GM18511 (cell line): Measurements from ENCODE around the gene CREB3L1.

ENCODE experiments used
- ATAC-seq: cut with Tn5 transposase; IDR thresholded peaks from one replicate; pipeline ENCODE4 v1.9.1; 2021; ENCODE audit warnings: mild to moderate bottlenecking, moderate library complexity; ENCODE audit not compliant: unreplicated experiment

The CREB3L1 gene

DNA sequence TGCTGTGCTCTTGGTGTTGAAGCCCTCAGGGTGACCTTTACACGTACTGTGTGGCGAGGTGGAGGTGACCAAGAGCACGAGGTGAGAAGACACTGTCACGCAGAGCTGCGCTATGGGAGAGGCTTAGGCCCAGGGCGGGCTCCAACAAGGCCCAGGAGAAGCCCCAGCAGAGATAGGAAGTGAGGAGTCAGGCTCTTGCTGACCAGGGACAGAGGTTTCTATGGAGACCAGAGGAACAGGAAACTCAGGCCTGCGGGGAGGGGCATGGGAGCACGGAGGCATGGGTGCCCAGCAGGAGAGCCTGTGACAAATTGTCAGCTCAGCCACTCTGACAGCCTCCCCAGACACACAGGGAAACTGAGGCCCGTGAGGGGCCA lies 85.6 kb downstream of the CREB3L1 start:
- ATAC-seq = no peak

DNA sequence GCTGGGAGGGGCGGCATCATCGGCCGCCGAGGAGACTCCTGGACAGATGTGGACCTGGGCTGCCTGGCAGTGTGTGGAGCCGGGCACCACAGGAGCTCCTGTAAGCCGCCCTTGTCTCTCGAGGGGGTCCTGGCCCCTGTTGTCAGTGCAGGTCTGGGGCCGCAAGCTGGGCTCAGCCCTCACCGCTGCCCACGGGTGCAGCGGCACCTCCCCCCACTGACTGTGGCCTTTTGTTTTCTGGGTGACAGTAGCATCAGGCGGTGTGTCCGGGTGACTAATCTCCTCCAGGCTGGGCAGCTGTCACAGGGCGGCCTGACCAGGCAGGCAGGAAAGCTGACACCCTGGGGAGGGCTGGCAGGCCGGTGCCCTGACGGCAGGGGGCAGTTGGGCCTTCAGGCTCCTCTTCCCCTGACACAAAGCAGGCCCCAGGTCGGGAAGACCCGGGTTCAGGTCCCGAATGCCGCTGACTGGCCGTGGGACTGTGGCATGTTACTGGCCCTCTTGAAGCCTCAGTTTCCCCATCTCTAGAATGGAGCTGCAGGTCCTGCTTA lies 86.1 kb downstream of the CREB3L1 start:
- ATAC-seq = no peak

GRCh38 chr11:46364056-46364455 lies 86.6 kb downstream of the CREB3L1 start:
- no peak for ATAC-seq

GRCh38 chr11:46364791-46365190 lies 87.3 kb downstream of the CREB3L1 start:
- ATAC-seq = no peak

DNA sequence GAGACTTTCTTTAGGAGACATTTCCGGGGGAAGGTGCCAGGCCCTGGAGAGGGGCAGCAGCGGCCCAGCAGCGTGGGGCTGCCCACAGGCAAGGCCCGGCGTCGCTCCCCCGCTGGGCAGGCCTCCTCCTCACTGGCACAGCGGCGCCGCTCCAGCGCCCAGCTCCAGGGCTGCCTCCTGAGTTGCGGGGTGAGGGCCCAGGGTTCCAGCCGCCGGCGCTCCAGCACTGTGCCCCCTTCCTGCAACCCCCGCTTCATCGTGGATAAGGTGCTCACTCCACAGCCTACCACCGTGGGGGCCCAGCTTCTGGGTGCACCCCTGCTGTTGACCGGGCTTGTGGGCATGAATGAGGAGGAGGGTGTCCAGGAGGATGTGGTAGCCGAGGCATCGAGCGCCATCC lies 88.8 kb downstream of the CREB3L1 start:
- no peak for ATAC-seq

GRCh38 chr11:46366661-46367161 lies 89.2 kb downstream of the CREB3L1 start:
- no peak for ATAC-seq

DNA sequence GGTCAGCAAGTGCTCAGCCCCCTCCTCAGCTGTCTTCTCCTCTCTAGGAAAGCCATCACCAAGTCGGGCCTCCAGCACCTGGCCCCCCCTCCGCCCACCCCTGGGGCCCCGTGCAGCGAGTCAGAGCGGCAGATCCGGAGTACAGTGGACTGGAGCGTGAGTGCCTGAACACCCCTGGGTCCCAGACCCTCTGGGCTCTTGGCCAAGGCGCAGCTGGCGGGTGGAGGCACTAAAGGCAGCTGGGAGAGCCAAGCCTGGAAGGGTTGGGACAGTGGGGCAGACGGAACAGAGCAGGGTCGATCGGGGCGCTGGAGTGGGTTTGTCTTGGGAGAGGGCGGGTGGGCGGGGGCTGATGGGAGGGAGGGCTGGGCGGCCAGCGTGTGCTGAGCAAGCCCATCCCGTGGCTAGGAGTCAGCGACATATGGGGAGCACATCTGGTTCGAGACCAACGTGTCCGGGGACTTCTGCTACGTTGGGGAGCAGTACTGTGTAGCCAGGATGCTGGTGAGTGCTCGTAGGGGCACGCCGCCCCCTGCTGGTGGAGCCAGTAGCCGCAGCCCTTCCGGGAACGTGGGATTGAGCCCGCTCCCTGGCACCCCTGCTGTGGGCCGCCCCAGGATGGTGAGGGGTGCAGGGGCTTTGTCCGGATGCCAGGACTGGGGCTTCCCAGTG lies 89.9 kb downstream of the CREB3L1 start:
- peak; percentile 76 for ATAC-seq

DNA sequence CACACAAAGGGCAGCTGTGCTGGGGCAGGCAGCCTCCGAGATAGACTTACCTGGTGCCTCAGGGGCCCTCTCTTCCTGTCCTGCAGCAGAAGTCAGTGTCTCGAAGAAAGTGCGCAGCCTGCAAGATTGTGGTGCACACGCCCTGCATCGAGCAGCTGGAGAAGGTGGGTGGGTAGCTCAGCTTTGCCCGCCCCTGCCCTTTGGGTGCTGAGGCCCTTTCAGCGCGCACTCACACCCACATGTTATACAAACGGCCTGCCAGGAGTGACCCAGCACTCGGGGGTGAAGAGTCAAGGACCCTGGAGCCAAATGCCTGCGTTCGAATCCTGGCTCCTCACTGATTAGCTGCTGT lies 90.4 kb downstream of the CREB3L1 start:
- ATAC-seq = no peak

- ATAC-seq = no peak
Observed at GRCh38 chr11:46369458-46370152, 92.1 kb downstream of the CREB3L1 start.

DNA sequence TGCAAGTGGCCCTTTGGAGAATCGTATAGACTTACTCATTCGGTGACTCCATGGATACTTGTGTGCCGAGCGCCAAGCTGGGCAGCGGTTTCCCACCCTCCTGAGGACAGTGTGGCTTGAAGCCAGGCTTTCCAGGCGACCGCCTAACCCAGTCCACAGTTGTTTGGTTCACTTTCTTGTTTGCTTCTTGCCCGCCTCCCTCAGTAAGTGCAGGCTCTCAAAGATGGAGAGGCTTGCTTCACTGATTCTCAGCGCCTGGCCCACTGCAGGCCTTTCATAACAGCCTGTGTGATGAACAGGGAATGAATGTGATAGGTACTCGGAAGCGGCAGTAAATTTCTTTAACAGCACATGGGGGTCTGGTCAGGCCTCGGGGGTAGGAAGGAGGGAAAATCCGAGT lies 92.8 kb downstream of the CREB3L1 start:
- no peak for ATAC-seq
